Activated T-helper 9 cell treated with anti-CD3 and anti-CD28 coated beads, Interleukin-2, amount 50 U/mL, for 16 hours (primary cell): ENCODE results near the gene DNER.
"Not testable (repeated sequence)": the region's sequence is repeated elsewhere in the genome, so short reads cannot be mapped to it uniquely, and the experiment has no call there.

Experiments used
- DNase-seq: peaks from one replicate; pipeline ENCODE4 v3.0.0-alpha.2; 2020; ENCODE audit warnings: low read depth

Gene DNER

GRCh38 chr2:229388731-229389130 lies 325.6 kb downstream of the DNER start:
- no peak for DNase-seq

DNA sequence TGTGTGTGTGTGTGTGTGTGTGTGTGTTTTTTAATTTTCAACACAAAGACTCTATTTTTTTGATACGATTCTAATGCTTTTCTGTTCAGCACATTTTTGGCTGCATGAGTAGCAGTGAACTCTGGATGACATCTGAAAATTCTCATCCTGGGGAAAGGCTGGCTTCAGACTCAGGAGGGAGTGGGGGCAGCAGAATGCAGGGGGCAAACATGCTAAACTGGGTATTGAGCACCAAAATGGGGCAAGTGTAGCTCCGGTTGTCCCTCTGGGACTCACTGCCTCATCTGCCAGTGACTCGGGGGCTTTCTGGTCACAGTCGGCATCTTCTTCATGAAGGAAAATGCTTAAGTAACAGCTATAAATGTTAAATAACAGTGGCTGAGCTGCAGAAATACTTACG lies 326.5 kb downstream of the DNER start:
- no peak for DNase-seq

DNA sequence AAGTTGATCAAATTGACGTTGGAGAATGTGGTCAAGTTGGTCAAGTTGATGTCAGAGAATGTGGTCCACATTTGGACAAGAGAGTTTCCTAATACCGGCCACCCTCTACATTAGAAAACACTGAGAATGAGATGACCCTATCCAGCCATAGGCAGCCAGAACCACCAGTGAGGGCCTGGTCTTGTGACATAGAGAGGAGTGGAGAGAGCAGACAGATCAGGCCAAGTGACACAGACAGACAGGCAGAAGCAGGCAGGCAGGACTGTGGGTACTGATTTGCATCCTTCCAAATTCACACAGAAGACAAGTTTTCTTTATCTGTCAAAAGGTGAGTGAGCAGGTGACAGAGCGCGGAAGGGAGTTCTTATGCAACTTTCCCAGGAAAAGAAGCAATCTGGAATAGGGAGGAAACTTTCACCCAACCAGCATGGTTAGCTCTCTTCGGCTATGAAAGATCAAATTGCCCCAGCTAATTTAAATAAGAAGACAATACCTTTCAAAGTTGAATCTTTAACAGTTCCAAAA lies 334.2 kb downstream of the DNER start:
- no peak for DNase-seq

GRCh38 chr2:229378386-229378785 lies 336.0 kb downstream of the DNER start:
- no peak for DNase-seq

DNA sequence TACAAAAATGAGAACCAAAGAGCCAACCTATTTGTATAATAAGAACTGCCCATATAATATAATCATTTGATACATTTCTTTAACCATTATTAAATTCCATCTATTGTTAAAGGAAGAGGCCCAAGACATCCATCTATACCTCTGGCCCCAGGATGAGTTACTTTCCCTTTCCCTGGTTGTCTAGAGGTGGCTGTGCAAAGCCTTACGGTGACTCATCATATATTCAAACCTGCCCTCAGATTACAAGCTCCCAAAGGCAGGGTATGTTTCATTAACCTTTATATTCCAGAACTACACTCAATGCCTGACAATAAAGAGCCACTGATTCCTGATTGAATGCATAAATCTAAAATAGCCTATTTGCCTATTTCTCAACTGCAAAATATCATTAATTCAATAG lies 337.5 kb downstream of the DNER start:
- DNase-seq: no peak

DNA sequence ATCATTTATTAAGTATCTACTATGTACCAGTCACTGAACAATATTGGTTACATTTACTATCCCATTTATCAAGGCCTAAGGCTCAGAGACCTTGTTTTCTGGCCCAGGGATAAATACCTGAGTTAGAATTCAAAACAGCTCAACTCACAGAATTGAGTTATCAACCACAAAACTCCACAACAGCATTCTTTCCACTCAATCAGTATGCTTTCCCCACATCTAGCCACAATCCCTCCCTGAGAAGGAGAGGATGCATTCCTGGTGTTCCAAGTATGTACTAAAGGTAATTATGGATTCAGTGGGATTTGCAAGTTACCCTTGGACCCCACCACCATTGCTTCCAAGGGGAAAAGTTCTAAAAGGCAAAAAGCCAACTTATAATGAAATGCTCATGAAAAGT lies 339.1 kb downstream of the DNER start:
- DNase-seq: no peak

- DNase-seq: not testable (repeated sequence)
Observed at GRCh38 chr2:229373311-229373710, 341.0 kb downstream of the DNER start.

GRCh38 chr2:229372207-229372606 lies 342.1 kb downstream of the DNER start:
- no peak for DNase-seq

DNA sequence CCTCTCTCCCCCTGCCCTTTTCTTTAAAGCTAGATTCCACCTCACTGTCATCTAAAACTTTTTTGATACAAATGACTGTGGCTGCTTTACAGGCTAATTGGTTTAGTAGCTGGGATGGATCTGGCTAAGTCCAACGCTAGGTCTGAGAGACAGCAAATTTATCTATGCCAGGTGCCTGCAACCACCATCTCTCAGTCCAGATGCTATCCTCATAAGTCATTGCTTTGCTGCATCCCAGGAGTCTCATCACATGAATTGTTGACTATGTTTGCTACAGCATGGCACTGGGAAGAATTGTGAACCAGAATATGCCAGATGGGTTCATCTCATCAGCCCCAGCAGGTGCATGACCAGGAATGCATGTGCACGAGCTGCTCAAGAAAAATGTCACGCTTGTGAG lies 343.3 kb downstream of the DNER start:
- no peak for DNase-seq

GRCh38 chr2:229370509-229370908 lies 343.8 kb downstream of the DNER start:
- DNase-seq: no peak

DNA sequence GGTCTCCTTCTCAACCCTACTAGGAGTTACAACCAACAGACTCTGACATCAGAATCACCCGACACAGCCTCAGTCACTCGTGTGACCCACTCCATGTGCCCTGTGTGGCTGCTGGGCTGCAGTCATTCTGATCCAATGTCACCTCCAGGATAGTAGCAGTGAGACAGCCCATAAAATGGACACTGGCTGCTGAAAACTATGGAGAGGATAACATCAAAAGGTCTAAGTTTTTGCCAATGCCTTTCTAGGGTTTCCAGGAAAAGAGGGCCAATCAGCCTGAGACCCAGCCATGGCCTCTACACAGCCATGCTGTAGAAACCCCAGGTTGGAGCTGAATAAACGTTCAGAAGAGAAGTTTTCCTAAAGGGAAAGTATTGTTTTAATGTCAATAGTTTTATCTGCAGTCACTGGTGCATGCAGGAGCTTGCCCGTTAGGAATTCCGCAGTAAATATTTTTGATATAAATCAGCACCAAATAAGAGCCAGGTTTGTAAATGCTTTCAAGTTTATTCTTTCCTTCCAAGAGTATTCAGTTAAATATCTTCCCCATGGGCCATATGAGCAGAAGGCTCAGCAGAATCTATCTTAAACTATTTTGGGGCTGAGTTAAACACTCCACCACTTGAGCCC lies 351.1 kb downstream of the DNER start:
- DNase-seq: no peak

DNA sequence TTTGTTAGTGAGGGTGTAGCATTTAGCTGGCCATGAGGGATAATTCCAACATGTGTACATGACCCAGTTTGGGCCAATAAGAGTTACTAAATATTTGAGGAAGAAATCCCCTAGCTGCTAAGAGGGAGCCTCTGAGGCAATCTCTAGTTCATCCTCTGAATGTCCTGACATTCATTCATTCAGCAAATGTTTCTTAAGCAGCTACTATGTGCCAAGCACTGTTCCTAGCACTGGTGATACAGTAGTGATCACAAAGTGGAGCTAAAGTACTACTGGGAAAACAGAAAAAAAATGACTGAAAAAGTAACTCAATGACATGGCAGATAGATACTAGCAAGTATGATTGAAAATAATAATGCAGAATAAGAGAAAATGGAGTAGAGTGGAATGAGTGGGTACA lies 363.5 kb downstream of the DNER start:
- DNase-seq: no peak

GRCh38 chr2:229350117-229350805 lies 364.1 kb downstream of the DNER start:
- no peak for DNase-seq

DNA sequence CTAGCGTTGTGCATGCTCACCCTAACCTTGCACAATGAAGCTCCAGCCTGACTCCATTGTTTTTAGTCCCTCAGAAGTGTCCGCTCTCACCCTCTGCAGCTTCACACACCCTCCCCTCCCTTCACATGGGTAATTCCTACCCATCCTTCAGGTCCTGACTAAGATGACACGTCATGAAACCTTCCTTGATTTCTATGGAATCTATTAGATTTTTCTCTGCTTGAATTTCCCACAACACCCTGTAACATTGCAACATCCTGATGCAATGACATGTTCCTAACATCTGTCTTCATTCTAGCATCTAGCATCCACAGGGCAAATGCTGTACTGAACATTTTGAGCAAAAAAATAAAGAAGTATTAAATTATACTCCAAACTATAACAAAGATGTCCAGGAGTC lies 366.2 kb downstream of the DNER start:
- no peak for DNase-seq

- no peak for DNase-seq
Observed at GRCh38 chr2:229346816-229347540, 367.4 kb downstream of the DNER start.

DNA sequence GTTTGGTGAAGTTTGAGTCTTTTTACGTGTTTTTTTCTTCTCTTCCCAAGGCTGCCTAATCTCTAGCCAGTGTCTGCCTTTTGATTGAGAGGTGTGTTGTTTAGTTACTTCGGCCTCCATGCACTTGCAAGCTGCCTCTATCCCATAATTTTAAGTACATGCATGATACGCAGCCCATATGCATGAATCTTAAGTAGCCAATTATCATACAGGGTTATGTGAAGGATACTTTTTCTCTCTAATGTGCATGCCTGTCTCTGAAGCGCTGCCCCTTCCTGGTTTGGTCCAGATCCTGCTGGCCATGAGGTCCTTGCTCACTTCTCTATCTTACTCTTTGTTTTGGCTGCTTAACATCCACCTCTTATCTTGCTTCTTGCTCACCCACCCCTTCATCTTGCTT lies 369.4 kb downstream of the DNER start:
- no peak for DNase-seq

DNA sequence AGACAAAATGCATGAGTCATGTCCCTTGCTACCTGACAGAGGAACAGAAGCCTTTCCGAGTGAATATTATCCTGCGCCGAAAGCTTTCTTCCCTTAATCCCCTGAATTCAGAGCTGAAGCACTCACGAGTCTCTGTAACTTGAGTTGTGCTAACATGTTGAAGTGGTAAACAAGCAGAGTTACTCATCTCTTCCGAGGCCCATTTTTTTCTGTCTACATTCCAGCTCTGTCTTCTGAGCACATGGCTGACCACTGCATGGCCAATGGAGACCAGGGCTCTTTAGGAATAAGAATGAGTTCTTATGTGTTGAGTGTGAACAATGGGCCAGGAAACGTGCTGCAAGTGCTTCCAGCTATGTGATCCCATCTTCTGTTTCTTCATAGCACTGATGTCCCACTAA lies 370.2 kb downstream of the DNER start:
- DNase-seq: no peak

- DNase-seq: no peak
Observed at GRCh38 chr2:229343661-229344060, 370.7 kb downstream of the DNER start.

GRCh38 chr2:229342376-229342775 lies 372.0 kb downstream of the DNER start:
- DNase-seq: no peak

DNA sequence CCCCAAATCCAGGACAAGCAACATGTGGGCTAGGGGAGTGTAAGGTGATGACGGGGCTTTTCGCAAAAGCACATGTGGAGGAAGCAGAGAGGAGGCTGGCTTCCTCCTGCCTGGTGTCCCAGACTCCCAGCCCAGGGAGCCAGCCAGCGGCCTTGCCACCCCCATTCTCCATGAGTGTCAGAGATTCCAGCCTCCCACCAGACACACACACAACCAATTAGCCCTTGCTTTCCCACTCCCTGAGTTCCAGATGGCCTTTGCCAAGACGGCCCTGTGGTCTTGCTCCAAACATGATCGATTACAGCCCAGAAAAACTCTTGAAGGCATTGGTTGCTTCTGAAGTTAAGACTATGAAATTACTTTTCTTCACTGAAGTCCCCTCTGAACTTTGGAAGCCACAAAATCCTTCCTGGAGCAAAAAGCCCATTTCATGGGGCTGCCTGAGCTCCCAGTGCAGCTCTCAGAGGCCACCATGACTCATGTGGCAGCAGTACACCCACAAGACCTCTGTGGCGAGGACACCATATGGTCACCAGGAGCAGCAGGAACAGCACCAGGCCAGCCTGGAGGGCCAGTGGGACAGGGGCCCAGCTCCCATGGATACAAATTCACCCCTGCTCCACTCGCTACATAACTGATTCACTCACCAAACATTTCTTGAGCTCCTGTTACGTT lies 374.1 kb downstream of the DNER start:
- DNase-seq: no peak

DNA sequence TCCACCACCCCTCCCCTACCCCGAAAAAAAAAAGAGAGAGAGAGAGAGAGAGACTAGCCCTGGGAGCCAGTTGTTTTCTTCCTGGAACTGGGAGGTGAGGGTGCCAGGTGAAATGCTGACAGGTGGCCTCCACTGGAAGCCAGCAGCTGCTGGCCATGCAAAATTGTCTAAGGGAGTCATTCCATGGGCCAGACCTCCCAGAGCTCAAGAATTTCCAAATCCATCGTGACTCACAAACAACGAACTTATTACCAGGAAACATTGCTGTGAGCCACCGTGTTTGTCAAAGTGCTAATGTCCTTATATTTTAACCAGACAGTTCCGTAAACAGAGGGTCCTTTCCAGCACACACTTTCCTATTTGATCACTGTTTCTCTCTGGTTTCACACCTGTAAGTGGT lies 374.7 kb downstream of the DNER start:
- no peak for DNase-seq

DNA sequence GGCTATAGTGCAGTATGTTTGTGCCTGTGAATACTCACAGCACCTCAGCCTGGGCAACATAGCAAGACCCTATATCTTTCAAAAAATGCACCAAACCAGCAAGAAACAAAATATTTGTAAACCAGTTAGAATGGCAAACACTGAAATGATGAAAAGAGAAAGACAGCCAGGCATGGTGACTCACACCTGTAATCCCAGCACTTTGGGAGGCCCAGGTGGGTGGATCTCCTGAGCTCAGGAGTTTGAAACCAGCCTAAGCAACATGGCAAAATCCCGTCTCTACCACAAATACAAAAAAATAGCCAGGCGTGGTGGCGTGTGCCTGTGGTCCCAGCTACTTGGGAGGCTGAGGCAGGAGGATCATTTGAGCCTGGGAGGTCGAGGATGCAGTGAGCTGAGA lies 375.2 kb downstream of the DNER start:
- not testable (repeated sequence) for DNase-seq
